ENCODE measurements around the gene PCYT2.

The PCYT2 gene

DNA sequence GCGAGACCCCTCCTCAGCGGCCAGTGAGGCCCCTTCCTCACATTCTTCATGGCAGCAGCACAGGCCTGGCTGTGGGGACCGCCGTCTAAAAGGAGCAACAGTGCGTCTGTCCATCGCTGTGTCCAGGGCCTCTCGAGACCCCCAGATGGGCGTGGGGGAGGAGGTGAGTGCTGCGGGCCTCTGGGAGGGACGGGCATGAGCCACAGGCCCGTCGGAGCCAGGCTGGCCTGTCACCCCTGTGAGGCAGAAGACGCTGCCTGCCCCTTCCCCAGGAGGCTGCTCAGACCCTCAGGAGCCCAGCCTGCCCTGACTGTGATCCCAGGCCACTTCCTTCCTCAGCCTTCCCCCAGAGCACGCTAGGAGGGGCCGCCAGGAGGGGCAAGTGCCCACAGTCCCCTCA lies 28.0 kb upstream of the PCYT2 start:
- Mint-ChIP-seq H3K27me3 (peaks cover 18% of the 10 kb centered on the region), H3K27ac (ENCODE audit: low read depth) (no peak overlapping the region), H3K4me3 (no peak overlapping the region), H3K4me1 (peaks cover 5% of the 10 kb centered on the region), H3K9me3 (no peaks in the 10 kb centered on the region), H3K36me3 (ENCODE audit: insufficient read depth) (peaks cover 1% of the 10 kb centered on the region)
- DNase-seq (ENCODE audit: low spot score in 2 of 2) (no peak), ATAC-seq (replicated peaks; ENCODE audit: extremely low read depth, poor library complexity, severe bottlenecking) (no peak)

DNA sequence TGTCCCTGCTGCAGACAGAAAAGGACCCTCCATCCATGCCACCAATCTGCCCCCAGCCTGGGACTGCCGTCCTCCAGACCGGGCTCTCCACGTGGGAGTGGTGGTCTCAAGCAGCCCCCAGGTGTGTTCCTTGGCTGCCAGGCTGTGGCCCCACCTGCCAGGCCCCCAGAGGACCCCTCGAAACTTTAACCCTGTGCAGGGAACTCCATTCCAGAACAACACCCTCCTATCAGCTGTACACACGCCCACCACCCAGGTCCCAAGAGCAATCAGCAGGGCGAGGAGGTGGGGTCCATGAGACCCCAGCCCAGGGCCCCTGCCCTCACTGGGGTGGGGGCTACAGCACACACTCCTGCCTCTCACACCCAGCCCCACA lies 24.5 kb upstream of the PCYT2 start:
- DNase-seq (ENCODE audit: low spot score in 2 of 2) (no peak), ATAC-seq (replicated peaks; ENCODE audit: extremely low read depth, poor library complexity, severe bottlenecking) (no peak)
- H3K36me3 Mint-ChIP-seq (ENCODE audit: insufficient read depth), result peaks cover 1% of the 10 kb centered on the region
- no peaks in the 10 kb centered on the region for H3K9me3 Mint-ChIP-seq
- H3K4me3 Mint-ChIP-seq, result peak overlapping the region; percentile 55
- peaks cover 43% of the 10 kb centered on the region for H3K27me3 Mint-ChIP-seq
- H3K4me1 Mint-ChIP-seq, result peaks cover 12% of the 10 kb centered on the region
- no peak overlapping the region for H3K27ac Mint-ChIP-seq (ENCODE audit: low read depth)

DNA sequence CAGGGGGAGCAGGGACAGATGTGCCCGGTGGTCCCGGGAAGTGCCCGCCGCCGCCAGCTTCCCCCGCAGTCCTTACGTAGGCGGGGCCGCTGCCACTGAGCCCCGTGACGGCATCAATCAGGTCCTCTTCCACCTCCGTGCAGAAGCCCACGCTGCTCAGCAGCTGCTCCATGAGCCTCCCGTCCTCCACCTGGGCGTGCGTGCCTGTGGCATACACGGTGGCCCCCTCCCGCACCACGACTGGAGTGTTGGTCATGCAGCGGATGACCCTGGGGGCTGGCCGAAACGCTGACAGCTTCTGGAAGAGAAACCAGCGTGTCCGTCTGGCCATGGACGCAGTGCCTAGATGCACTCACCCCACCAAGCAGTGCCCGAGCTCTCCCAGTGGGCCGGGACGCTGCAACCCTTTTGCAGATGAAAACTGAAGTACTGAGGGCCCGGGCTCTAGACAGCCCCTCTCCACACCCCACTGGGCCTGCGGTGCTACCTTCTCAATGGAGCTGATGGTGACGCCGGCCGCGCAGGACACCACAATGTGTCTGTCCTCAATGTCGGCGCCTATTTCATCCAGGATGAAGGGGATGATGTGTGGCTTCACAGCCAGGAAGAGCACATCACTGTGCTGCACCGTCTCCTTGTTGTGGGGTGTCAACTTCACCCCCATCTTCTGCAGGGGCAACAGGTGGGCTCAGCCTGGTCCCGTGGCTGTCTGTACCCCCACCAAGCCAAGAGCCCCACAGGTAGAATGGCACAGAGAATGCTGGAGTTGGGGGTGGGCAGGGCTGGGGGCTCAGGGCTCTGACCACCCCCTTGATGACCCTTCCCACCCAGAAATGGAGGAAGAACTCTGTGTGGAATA lies 23.9 kb upstream of the PCYT2 start:
- DNase-seq (ENCODE audit: low spot score in 2 of 2) (no peak), ATAC-seq (replicated peaks; ENCODE audit: extremely low read depth, poor library complexity, severe bottlenecking) (no peak)
- Mint-ChIP-seq H3K36me3 (ENCODE audit: insufficient read depth) (peaks cover 1% of the 10 kb centered on the region), H3K4me3 (peak overlapping the region; percentile 55), H3K4me1 (peaks cover 12% of the 10 kb centered on the region), H3K9me3 (no peaks in the 10 kb centered on the region), H3K27me3 (peaks cover 43% of the 10 kb centered on the region), H3K27ac (ENCODE audit: low read depth) (no peak overlapping the region)

DNA sequence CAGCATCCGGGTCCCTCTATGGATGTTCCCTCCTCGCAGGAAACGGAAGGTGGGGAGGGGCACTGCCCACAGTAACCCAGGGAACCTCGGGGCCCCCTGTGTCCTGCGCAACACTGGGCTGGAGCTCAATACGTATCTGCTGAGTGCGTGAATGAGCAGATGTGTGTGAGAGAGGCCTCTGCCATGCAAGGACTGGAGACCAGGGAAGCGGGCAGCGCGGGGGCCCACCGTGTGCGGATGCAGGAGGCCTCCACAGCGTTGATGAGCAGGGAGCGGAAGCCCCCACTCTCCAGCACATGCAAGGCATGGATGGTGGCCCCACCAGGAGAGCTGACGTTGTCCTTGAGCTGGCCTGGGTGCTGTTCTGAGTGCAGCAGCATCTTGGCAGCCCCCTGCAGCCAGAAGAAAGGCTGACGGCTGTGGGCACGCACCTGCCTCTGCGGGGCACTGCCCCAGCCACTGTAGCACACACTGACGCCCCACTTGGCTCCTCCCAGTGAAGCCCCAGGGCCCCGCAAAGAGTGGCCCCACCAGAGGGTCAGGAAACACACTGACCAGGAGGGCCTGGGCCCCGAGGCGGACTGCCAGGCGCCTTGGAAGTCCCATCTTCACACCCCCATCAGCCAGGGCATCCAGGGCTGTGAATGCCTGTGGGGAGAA lies 23.0 kb upstream of the PCYT2 start:
- Mint-ChIP-seq H3K4me1 (peaks cover 12% of the 10 kb centered on the region), H3K9me3 (no peaks in the 10 kb centered on the region), H3K36me3 (ENCODE audit: insufficient read depth) (peaks cover 1% of the 10 kb centered on the region), H3K27me3 (peaks cover 45% of the 10 kb centered on the region), H3K4me3 (no peak overlapping the region), H3K27ac (ENCODE audit: low read depth) (peak overlapping the region; percentile 60)
- no peak for ATAC-seq (replicated peaks; ENCODE audit: extremely low read depth, poor library complexity, severe bottlenecking)
- DNase-seq (ENCODE audit: low spot score in 2 of 2), result no peak

DNA sequence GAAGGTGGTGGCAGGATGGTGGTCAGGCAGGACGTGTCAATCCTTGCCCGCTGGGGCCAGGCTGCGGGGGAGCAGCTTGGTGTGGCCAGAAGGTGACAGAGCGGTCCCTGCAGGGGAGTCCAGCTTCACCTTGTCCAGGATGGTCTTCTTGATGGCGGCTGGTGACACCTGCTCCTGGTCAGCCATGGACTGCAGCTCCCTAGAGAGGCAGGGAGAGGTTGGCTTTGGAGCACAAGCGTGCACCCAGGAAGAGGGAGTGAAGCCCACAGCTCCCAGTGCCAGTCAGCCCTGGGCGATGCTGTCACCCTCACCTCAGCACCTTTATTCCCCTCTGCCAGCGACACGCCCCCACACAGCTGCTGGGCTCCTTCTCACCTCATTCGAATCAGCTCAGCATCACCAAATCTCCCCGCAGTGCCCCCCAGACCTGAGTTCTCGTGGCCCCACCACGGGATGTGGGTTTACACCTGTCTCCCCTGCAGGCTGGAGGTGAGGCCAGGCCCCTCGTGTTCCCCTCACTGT lies 22.0 kb upstream of the PCYT2 start:
- Mint-ChIP-seq H3K9me3 (no peaks in the 10 kb centered on the region), H3K36me3 (ENCODE audit: insufficient read depth) (peaks cover 1% of the 10 kb centered on the region), H3K27ac (ENCODE audit: low read depth) (peak overlapping the region; percentile 60), H3K4me1 (peaks cover 12% of the 10 kb centered on the region), H3K4me3 (no peak overlapping the region), H3K27me3 (peaks cover 45% of the 10 kb centered on the region)
- ATAC-seq (replicated peaks; ENCODE audit: extremely low read depth, poor library complexity, severe bottlenecking) (no peak), DNase-seq (ENCODE audit: low spot score in 2 of 2) (no peak)

DNA sequence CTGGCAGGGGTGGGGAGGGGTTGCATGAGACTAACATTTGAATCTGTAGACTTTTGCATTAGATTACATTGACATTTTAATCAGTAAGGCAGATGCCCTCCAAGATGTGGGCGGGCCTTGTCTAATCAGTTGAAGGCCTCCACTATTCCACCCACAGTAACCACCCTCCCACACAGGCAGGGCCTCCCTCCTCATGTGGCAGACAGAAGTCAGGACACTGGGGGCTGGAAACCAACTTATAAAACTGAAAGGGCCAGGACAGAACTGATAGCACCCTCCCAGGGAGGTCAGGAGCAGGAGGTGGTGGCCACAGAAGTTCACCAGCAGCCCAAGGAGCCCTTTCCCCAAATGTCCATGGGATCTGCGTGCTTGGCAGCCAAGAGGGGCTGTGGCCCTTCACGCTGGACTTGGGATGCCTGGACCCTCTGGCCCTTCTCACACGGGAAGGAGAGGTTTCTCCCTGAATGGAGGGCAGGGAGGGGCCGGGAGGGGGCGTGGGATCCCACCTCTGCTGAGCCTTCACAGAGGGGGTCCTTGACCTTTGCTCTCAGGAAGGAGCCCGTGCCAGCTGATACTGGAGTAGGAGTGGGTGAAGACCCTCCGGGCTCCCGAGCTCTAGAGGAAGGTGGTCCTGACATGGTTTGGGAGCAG lies 21.3 kb upstream of the PCYT2 start:
- Mint-ChIP-seq H3K9me3 (no peaks in the 10 kb centered on the region), H3K27me3 (peaks cover 45% of the 10 kb centered on the region), H3K4me3 (no peak overlapping the region), H3K4me1 (peaks cover 8% of the 10 kb centered on the region), H3K36me3 (ENCODE audit: insufficient read depth) (peaks cover 2% of the 10 kb centered on the region), H3K27ac (ENCODE audit: low read depth) (no peak overlapping the region)
- DNase-seq (ENCODE audit: low spot score in 2 of 2) (no peak), ATAC-seq (replicated peaks; ENCODE audit: extremely low read depth, poor library complexity, severe bottlenecking) (no peak)

DNA sequence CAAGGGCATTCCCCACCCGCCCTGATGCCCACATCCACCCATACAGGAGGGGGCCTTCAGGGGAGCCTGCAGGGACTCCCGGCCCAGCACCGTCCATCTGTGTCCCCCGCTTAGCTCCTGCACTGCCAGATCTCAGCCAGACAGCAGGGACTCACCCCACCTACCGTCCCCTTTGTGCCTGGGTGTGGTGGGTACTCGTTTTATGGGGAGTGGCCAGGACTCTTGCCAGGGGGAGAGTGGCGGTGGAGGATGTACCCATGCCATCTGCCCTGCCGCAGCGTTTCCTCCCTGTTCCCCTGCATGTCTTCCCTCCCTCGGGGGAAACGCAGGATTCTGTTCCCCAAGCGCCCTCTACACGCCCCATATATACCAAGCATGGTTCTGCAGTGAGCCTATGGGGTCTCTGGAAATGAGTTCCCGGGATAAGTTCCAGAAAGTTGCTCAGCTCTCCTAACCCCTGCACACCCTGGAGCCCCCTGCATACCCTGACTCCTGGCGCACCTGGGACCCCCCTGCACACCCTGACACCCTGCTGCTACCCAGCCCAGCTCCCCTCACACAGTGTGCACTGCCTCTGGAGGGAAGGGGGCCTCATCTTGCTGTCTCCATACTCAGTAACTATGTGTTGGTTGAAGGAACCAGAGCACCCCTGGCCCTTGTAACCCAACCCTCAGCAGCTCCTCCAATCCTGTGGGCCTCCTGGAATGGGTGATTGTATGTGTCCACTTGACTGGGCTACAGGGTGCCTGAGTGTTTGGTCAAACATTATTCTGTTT lies 20.5 kb upstream of the PCYT2 start:
- no peak overlapping the region for H3K4me3 Mint-ChIP-seq
- H3K4me1 Mint-ChIP-seq, result peaks cover 7% of the 10 kb centered on the region
- no peak overlapping the region for H3K27ac Mint-ChIP-seq (ENCODE audit: low read depth)
- DNase-seq (ENCODE audit: low spot score in 2 of 2) (no peak), ATAC-seq (replicated peaks; ENCODE audit: extremely low read depth, poor library complexity, severe bottlenecking) (no peak)
- H3K27me3 Mint-ChIP-seq, result peaks cover 45% of the 10 kb centered on the region
- H3K36me3 Mint-ChIP-seq (ENCODE audit: insufficient read depth), result peaks cover 2% of the 10 kb centered on the region
- no peaks in the 10 kb centered on the region for H3K9me3 Mint-ChIP-seq

DNA sequence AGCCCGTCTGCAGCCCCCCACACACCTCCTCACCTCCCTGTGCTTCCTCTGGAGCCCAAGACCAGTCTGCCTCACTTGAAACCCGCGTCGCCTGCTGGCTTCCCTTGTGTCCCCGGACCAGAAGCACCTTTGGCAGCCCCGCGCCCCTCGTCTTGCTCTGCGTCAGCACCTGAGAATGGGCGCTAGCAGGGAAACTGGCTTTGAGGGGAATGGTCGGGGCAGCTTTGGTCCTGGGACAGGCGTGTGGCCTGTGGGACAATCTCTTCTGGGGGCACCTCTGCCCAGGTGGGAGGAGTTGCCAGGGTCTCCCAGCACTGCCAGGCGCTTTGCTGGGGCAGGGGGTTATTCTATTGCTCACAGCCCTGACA lies 20.0 kb upstream of the PCYT2 start:
- DNase-seq (ENCODE audit: low spot score in 2 of 2), result no peak
- ATAC-seq (replicated peaks; ENCODE audit: extremely low read depth, poor library complexity, severe bottlenecking), result no peak
- H3K36me3 Mint-ChIP-seq (ENCODE audit: insufficient read depth), result peaks cover 6% of the 10 kb centered on the region
- no peak overlapping the region for H3K27ac Mint-ChIP-seq (ENCODE audit: low read depth)
- peaks cover 45% of the 10 kb centered on the region for H3K27me3 Mint-ChIP-seq
- peaks cover 13% of the 10 kb centered on the region for H3K4me1 Mint-ChIP-seq
- no peaks in the 10 kb centered on the region for H3K9me3 Mint-ChIP-seq
- H3K4me3 Mint-ChIP-seq, result no peak overlapping the region

DNA sequence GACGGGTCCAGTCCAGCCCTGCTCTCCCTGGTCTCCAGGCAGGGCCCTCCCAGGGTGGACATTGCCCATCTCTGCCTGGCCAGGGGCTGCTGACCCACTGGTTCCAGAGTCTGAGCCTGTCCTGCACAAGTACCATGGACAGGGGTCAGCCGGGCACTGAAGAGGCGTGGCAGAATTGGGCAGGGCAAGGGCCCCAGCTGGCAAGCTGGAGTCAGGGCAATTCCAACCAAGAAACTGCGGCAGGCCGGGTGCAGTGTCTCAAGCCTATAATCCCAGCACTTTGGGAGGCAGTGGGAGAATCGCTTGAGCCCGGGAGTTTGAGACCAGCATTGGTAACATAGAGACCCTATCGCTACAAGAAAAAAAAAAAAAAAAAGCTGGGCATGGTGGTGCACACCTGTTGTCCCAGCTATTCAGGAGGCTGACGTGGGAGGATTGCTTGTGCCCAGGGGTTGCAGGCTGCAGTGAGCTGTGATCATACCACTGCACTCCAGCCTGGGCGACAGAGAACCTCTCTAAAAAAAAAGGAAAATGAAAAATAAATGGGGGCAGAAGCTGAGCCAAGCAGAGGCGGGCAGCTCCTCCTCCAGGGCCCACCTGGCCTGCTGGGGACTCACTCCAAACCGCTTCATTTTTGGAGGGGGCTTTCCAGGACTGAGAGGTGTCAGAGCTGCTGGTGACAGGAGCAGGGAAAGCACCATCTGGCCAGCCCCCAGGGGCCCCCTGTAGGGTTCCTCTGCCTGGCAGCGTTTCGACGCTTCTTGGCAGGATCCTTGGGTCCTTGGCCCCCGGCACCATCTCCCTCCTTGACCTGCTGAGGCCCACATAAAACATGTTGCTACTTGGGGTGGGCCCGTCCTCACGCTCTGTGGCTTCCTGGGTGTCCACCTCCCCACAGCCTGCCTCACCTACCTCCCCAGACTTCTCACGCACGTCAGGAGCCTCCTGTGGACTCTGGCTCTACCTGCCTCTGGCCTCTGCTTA lies 19.2 kb upstream of the PCYT2 start:
- Mint-ChIP-seq H3K9me3 (no peaks in the 10 kb centered on the region), H3K4me1 (peaks cover 16% of the 10 kb centered on the region), H3K27ac (ENCODE audit: low read depth) (no peak overlapping the region), H3K36me3 (ENCODE audit: insufficient read depth) (peaks cover 6% of the 10 kb centered on the region), H3K27me3 (peaks cover 45% of the 10 kb centered on the region), H3K4me3 (no peak overlapping the region)
- no peak for DNase-seq (ENCODE audit: low spot score in 2 of 2)
- ATAC-seq (replicated peaks; ENCODE audit: extremely low read depth, poor library complexity, severe bottlenecking), result no peak

DNA sequence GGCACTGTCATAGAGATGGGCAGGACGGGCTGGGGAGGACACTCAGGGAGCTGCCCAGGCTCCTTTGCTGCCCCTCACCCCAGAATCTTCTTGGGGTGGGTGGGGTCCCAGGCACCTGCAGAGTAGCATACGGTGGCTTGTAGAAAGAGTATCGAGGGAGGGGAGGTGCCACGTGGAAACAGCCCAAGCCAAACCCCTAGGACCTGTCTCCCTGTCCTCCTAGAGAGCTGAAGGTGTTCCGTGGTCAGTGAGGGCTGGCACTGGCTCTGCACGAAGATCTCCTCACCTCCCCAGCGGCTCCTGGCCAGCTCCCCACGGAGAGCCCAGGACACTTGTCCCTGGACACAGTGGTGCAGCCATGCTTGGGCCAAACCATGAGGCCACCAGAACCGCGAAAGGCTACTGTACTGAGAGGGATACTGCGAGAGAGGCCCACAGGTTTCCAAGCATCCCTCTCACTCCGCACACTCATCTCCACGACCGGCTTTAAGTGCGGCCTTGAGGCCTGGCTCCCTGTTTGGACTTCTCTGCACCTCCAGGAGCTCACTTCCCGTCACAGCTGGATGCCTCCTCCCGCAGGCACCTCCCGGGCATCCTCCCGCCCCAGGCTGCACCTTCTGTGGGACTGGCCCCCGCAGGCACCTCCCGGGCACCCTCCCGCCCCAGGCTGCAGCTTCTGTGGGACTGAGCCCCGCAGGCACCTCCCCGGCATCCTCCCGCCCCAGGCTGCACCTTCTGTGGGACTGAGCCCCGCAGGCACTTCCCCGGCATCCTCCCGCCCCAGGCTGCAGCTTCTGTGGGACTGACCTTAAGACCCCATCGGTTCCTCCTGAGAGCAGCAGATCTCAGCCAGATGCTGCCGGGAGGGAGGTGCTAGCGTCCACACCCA lies 18.3 kb upstream of the PCYT2 start:
- no peak overlapping the region for H3K27ac Mint-ChIP-seq (ENCODE audit: low read depth)
- H3K27me3 Mint-ChIP-seq, result peaks cover 45% of the 10 kb centered on the region

More for the DNA sequence above, 18.3 kb upstream of the PCYT2 start:
- DNase-seq (ENCODE audit: low spot score in 2 of 2) (no peak), ATAC-seq (replicated peaks; ENCODE audit: extremely low read depth, poor library complexity, severe bottlenecking) (no peak)
- Mint-ChIP-seq H3K4me1 (peaks cover 16% of the 10 kb centered on the region), H3K4me3 (peak overlapping the region; percentile 63), H3K9me3 (no peaks in the 10 kb centered on the region), H3K36me3 (ENCODE audit: insufficient read depth) (peaks cover 6% of the 10 kb centered on the region)

All from central memory CD8-positive, alpha-beta T cell (primary cell).